ENCODE results near the gene DDX49.
"Not testable (repeated sequence)": the region's sequence is repeated elsewhere in the genome, so short reads cannot be mapped to it uniquely, and the experiment has no call there.

Gene DDX49

GRCh38 chr19:18895824-18896341 lies 23.6 kb upstream of the DDX49 start, which contains the start of gene CERS1:
CERS1 (minus strand) TSS chr19:18896158; CDS start chr19:18896072, 86 bp downstream.
- no peak for DNase-seq

GRCh38 chr19:18896421-18896841 lies 23.1 kb upstream of the DDX49 start:
- no peak for DNase-seq

- DNase-seq: no peak
Measured at GRCh38 chr19:18897094-18898029, 22.2 kb upstream of the DDX49 start.

- no peak for DNase-seq
Measured at GRCh38 chr19:18898081-18898606, 21.4 kb upstream of the DDX49 start.

GRCh38 chr19:18898607-18899408 lies 20.7 kb upstream of the DDX49 start:
- DNase-seq: no peak

GRCh38 chr19:18899624-18900560 lies 19.6 kb upstream of the DDX49 start:
- no peak for DNase-seq

GRCh38 chr19:18900700-18901481 lies 18.6 kb upstream of the DDX49 start:
- no peak for DNase-seq

- no peak for DNase-seq
Measured at GRCh38 chr19:18901491-18901890, 18.0 kb upstream of the DDX49 start.

- not testable (repeated sequence) for DNase-seq
Measured at GRCh38 chr19:18902519-18902918, 17.0 kb upstream of the DDX49 start.

GRCh38 chr19:18903156-18904037 lies 16.1 kb upstream of the DDX49 start:
- DNase-seq: no peak

- no peak for DNase-seq
Measured at GRCh38 chr19:18904334-18905057, 15.0 kb upstream of the DDX49 start.

- DNase-seq: no peak
Measured at GRCh38 chr19:18905058-18905456, 14.5 kb upstream of the DDX49 start.

- DNase-seq: no peak
Measured at GRCh38 chr19:18905513-18906236, 13.8 kb upstream of the DDX49 start.

GRCh38 chr19:18906605-18907519 lies 12.7 kb upstream of the DDX49 start:
- no peak for DNase-seq

GRCh38 chr19:18908917-18909619 lies 10.4 kb upstream of the DDX49 start:
- no peak for DNase-seq

GRCh38 chr19:18910010-18910409 lies 9.5 kb upstream of the DDX49 start:
- no peak for DNase-seq

Data from stimulated activated naive CD4-positive, alpha-beta T cell (primary cell).